ENCODE results near the gene ITK.

- TF ChIP-seq RARB (CRISPR knock-in tag; IDR thresholded peaks at IDR 0.05), result no peak
- TF ChIP-seq REST (IDR thresholded peaks at IDR 0.05), result no peak
- TF ChIP-seq CTCF (IDR thresholded peaks at IDR 0.05), result no peak
Measured at GRCh38 chr5:157300564-157300963, 119.9 kb downstream of the ITK start.

All from A549 (cell line).